Hepatocyte (in vitro differentiated cells): ENCODE data around the gene ARHGEF4. TPM values are rescaled to one million over a fixed set of nuclear protein-coding genes. Genes with fewer than 3 reads are reported as not detected.

ENCODE experiments used
- DNase-seq: peaks from one replicate; pipeline ENCODE4 v3.0.0-alpha.2; 2016; ENCODE audit warnings: low spot score
- H2AFZ ChIP-seq: fragments of 200-600 bp; sonication (generic); 2 replicates; pipeline ENCODE4 v1.6.0; 2016; ENCODE audit warnings: antibody characterized with exemption, mild to moderate bottlenecking
- H3K27ac ChIP-seq: fragments of 200-600 bp; sonication (generic); 2 replicates; pipeline ENCODE4 v1.5.1; 2016; ENCODE audit warnings: mild to moderate bottlenecking
- H3K27me3 ChIP-seq: fragments of 200-600 bp; sonication (generic); 2 replicates; pipeline ENCODE4 v1.6.1; 2016
- H3K36me3 ChIP-seq: fragments of 200-600 bp; sonication (generic); replicated peaks from 2 replicates; pipeline ENCODE4 v1.5.1; 2016; ENCODE audit warnings: low read depth; ENCODE audit not compliant: insufficient read depth
- H3K4me1 ChIP-seq: fragments of 200-600 bp; sonication (generic); 2 replicates; pipeline ENCODE4 v1.5.1; 2016; ENCODE audit warnings: mild to moderate bottlenecking, moderate library complexity; ENCODE audit not compliant: insufficient read depth
- H3K4me2 ChIP-seq: fragments of 200-600 bp; sonication (generic); 2 replicates; pipeline ENCODE4 v1.6.0; 2016
- H3K4me3 ChIP-seq: fragments of 200-600 bp; sonication (generic); 2 replicates; pipeline ENCODE4 v1.5.1; 2016; ENCODE audit warnings: mild to moderate bottlenecking
- H3K79me2 ChIP-seq: fragments of 200-600 bp; sonication (generic); 2 replicates; pipeline ENCODE4 v1.6.0; 2017; ENCODE audit warnings: mild to moderate bottlenecking
- H3K9me2 ChIP-seq: fragments of 200-600 bp; sonication (generic); replicated peaks from 2 replicates; pipeline ENCODE4 v1.6.0; 2017; ENCODE audit warnings: mild to moderate bottlenecking; ENCODE audit not compliant: insufficient read depth
- H3K9me3 ChIP-seq: fragments of 200-600 bp; sonication (generic); 2 replicates; pipeline ENCODE4 v1.5.1; 2016; ENCODE audit warnings: low read depth, mild to moderate bottlenecking
- H4K20me1 ChIP-seq: fragments of 200-600 bp; sonication (generic); 2 replicates; pipeline ENCODE4 v1.6.0; 2016; ENCODE audit warnings: mild to moderate bottlenecking; ENCODE audit not compliant: insufficient read depth, poor library complexity, severe bottlenecking
- EZH2 ChIP-seq: fragments of 200-600 bp; sonication (generic); IDR thresholded peaks from 2 replicates; pipeline ENCODE4 v1.6.1; 2016; ENCODE audit warnings: antibody characterized with exemption, mild to moderate bottlenecking, borderline replicate concordance
- EZH2phosphoT487 ChIP-seq: fragments of 200-600 bp; sonication (generic); IDR thresholded peaks from one replicate; pipeline ENCODE4 v1.6.1; 2018; ENCODE audit warnings: antibody characterized with exemption, mild to moderate bottlenecking, low read depth, moderate library complexity; ENCODE audit not compliant: unreplicated experiment, severe bottlenecking
- WGBS: methylation state at CpG from one replicate; pipeline ENCODE4 v1.1.6; 2016; ENCODE audit warnings: low lambda C conversion rate; ENCODE audit errors: missing lambda C conversion rate; 5-methylcytosine and 5-hydroxymethylcytosine counted together
- polyA plus RNA-seq: library from polyadenylated mRNA; unstranded; fragments of >200 nt; fragmentation: Nextera tagmentation; extraction: Ambion mirVana; gene quantifications from 2 replicates; pipeline ENCODE4 v1.2.1, GENCODE V29; 2016
- total RNA-seq: library from RNA; depleted of rRNA; stranded (reverse); fragments of >200 nt; gene quantifications from 2 replicates; pipeline ENCODE4 v1.2.3, GENCODE V29; 2014
- TF ChIP-seq, protein P1 (sequence below): fragments of 200-600 bp; sonication (generic); IDR thresholded peaks from 2 replicates; pipeline ENCODE4 v1.5.1; 2016; ENCODE audit warnings: antibody characterized with exemption, mild to moderate bottlenecking; ENCODE audit not compliant: poor library complexity

Gene ARHGEF4
- total and polyA plus RNA-seq, 2 experiments from 2014 or later = 11.2 to 15.8 TPM

- H3K4me1 ChIP-seq = no peaks in the 10 kb centered on the region
- no peaks in the 10 kb centered on the region for H3K79me2 ChIP-seq
- no peak overlapping the region for H3K4me2 ChIP-seq
- no peak overlapping the region for H2AFZ ChIP-seq
- no peak overlapping the region for H3K4me3 ChIP-seq
- WGBS = 83% methylated on average over 2 of the region's 2 CpGs
- H4K20me1 ChIP-seq = no peaks in the 10 kb centered on the region
- no peaks in the 10 kb centered on the region for H3K36me3 ChIP-seq
- TF ChIP-seq EZH2phosphoT487 (no peak), EZH2 (no peak)
- TF ChIP-seq, protein P1, sequence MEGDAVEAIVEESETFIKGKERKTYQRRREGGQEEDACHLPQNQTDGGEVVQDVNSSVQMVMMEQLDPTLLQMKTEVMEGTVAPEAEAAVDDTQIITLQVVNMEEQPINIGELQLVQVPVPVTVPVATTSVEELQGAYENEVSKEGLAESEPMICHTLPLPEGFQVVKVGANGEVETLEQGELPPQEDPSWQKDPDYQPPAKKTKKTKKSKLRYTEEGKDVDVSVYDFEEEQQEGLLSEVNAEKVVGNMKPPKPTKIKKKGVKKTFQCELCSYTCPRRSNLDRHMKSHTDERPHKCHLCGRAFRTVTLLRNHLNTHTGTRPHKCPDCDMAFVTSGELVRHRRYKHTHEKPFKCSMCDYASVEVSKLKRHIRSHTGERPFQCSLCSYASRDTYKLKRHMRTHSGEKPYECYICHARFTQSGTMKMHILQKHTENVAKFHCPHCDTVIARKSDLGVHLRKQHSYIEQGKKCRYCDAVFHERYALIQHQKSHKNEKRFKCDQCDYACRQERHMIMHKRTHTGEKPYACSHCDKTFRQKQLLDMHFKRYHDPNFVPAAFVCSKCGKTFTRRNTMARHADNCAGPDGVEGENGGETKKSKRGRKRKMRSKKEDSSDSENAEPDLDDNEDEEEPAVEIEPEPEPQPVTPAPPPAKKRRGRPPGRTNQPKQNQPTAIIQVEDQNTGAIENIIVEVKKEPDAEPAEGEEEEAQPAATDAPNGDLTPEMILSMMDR = no peak
- no peaks in the 10 kb centered on the region for H3K9me3 ChIP-seq
- H3K9me2 ChIP-seq = no peaks in the 10 kb centered on the region
- DNase-seq = no peak
- H3K27ac ChIP-seq = no peak overlapping the region
- no peaks in the 10 kb centered on the region for H3K27me3 ChIP-seq
Observed at GRCh38 chr2:130878933-130879332, 42.2 kb downstream of the ARHGEF4 start.

DNA sequence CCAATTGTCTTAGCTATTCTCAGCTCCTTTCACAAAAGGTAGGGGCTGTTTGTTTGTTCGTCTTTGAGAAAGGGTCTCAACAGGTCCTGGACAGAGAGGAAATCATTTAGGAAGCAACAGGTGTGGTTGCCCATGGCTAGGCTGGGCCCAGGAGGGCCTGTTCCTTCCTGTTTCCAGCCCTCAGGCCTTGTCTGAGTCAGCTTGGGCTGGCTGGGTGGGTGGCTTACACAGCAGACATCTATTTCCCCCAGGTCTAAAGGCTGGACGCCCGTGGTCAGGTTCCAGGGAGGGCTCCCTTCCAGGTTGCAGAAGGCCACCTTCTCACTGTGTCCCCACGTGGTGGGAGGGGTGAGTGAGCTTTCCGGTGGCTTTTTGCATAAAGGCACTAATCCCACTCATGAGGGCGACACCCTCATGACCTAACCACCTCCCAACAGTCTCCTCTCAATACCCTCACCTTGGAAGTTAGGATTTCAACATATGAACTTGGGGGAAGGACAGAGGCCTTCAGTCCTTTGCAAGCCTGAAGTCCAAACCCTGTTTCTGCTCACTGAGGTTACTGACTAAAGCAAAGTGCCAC, 45.5 kb downstream of the ARHGEF4 start:
- Histone ChIP-seq H3K36me3 (no peaks in the 10 kb centered on the region), H3K4me2 (no peak overlapping the region), H3K9me3 (no peaks in the 10 kb centered on the region), H3K9me2 (no peaks in the 10 kb centered on the region), H3K79me2 (no peaks in the 10 kb centered on the region), H4K20me1 (no peaks in the 10 kb centered on the region), H3K4me3 (no peak overlapping the region), H2AFZ (no peak overlapping the region), H3K4me1 (no peaks in the 10 kb centered on the region), H3K27me3 (no peaks in the 10 kb centered on the region), H3K27ac (no peak overlapping the region)
- TF ChIP-seq, protein P1 = no peak
- no peak for DNase-seq
- WGBS = 86% methylated on average over 6 of the region's 6 CpGs

GRCh38 chr2:130882991-130883390, 46.3 kb downstream of the ARHGEF4 start:
- DNase-seq = no peak
- Histone ChIP-seq H3K9me3 (no peaks in the 10 kb centered on the region), H3K27me3 (no peaks in the 10 kb centered on the region), H2AFZ (no peak overlapping the region), H3K9me2 (no peaks in the 10 kb centered on the region), H3K4me2 (no peak overlapping the region), H4K20me1 (no peaks in the 10 kb centered on the region), H3K36me3 (no peaks in the 10 kb centered on the region), H3K4me1 (no peaks in the 10 kb centered on the region), H3K27ac (no peak overlapping the region), H3K4me3 (no peak overlapping the region), H3K79me2 (no peaks in the 10 kb centered on the region)
- WGBS = 85% methylated on average over 6 of the region's 6 CpGs
- TF ChIP-seq, protein P1 = no peak
- TF ChIP-seq EZH2phosphoT487 = no peak

GRCh38 chr2:130883496-130883895, 46.8 kb downstream of the ARHGEF4 start:
- Histone ChIP-seq H3K4me3 (no peak overlapping the region), H3K4me2 (no peak overlapping the region), H3K9me2 (no peaks in the 10 kb centered on the region), H3K4me1 (no peaks in the 10 kb centered on the region), H3K9me3 (no peaks in the 10 kb centered on the region), H3K27ac (no peak overlapping the region), H3K27me3 (no peaks in the 10 kb centered on the region), H3K36me3 (no peaks in the 10 kb centered on the region), H4K20me1 (no peaks in the 10 kb centered on the region), H2AFZ (no peak overlapping the region), H3K79me2 (no peaks in the 10 kb centered on the region)
- 79% methylated on average over 4 of the region's 4 CpGs for WGBS
- DNase-seq = no peak
- TF ChIP-seq EZH2 = no peak
- TF ChIP-seq EZH2phosphoT487 = no peak
- TF ChIP-seq, protein P1 = no peak
